ENCODE measurements around the gene CCDC196. TPM values are rescaled to one million over a fixed set of nuclear protein-coding genes. Genes with fewer than 3 reads are reported as not detected.
A peak's percentile ranks its signal among the peaks of the same experiment; 100 is the strongest.

Gene CCDC196
- polyA plus RNA-seq, 2 of the 4 experiments (the other 2 are of a cell fraction): not detected

DNA sequence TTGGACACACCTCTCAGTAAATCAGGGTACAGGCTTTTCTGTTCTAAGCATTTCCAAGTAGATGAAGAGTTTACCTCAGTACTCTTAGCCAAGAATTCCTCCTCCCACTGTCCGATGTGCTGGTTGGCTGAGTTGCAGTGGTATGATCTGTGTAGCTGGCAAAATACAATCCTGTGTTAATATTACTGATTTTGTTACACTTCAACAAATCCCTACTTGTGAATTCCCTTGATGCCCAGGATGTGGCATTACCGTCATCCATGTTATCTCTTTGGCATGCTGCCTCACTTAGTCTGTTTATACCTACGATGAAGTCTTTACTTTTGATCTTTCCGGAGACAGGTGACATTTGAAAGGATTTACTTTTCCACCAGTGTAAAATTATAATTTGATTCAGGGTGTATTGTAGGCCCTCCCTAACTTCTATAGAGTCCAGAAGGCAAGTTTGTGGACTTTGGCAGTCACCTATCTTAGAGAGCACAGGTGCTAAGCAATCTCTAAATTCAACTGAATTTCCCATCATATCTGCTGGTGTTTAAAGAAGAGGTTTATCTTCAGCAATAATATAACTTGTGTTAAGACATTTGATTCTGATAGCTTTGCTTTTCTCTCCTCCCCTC, 10.1 kb downstream of the CCDC196 start:
- FAIRE-seq: no peak
- CTCF ChIA-PET: interaction anchor here (1.3 to 2.7 kb wide), 2 partner anchors 11 to 46 kb away, joined by 3 to 8 read pairs; partner anchors contain the start of gene GPHN
- POLR2A ChIA-PET: interaction anchor here (1.4 to 1.9 kb wide), 2 partner anchors 11 to 12 kb away, joined by 6 to 7 read pairs; partner anchors contain the start of gene GPHN
- peak; percentile 52 to 54; a peak in 4 of 6 replicates for ATAC-seq
- no peaks in the 10 kb centered on the region for H3K4me1 ChIP-seq
- TF ChIP-seq HOXB13 (CRISPR knock-in tag; IDR thresholded peaks at IDR 0.05; ENCODE audit: low read depth) (no peak), MAZ (IDR thresholded peaks at IDR 0.05; ENCODE audit: borderline replicate concordance, low read depth, low read length) (no peak), BHLHE40 (IDR thresholded peaks at IDR 0.05; ENCODE audit: low read depth, low read length) (no peak), CEBPB (IDR thresholded peaks at IDR 0.05) (no peak), RAD21 (conservative IDR thresholded peaks at IDR 0.05 in 1 of 2, IDR thresholded peaks at IDR 0.05 in 1 of 2) (no peak), FOXS1 (CRISPR knock-in tag; IDR thresholded peaks at IDR 0.05) (no peak)
- TF ChIP-seq, protein P1, sequence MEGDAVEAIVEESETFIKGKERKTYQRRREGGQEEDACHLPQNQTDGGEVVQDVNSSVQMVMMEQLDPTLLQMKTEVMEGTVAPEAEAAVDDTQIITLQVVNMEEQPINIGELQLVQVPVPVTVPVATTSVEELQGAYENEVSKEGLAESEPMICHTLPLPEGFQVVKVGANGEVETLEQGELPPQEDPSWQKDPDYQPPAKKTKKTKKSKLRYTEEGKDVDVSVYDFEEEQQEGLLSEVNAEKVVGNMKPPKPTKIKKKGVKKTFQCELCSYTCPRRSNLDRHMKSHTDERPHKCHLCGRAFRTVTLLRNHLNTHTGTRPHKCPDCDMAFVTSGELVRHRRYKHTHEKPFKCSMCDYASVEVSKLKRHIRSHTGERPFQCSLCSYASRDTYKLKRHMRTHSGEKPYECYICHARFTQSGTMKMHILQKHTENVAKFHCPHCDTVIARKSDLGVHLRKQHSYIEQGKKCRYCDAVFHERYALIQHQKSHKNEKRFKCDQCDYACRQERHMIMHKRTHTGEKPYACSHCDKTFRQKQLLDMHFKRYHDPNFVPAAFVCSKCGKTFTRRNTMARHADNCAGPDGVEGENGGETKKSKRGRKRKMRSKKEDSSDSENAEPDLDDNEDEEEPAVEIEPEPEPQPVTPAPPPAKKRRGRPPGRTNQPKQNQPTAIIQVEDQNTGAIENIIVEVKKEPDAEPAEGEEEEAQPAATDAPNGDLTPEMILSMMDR (IDR thresholded peaks at IDR 0.05): no peak
- TF ChIP-seq, protein P2, sequence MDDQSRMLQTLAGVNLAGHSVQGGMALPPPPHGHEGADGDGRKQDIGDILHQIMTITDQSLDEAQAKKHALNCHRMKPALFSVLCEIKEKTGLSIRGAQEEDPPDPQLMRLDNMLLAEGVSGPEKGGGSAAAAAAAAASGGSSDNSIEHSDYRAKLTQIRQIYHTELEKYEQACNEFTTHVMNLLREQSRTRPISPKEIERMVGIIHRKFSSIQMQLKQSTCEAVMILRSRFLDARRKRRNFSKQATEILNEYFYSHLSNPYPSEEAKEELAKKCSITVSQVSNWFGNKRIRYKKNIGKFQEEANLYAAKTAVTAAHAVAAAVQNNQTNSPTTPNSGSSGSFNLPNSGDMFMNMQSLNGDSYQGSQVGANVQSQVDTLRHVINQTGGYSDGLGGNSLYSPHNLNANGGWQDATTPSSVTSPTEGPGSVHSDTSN (IDR thresholded peaks at IDR 0.05): no peak
- TF ChIP-seq, protein P3, sequence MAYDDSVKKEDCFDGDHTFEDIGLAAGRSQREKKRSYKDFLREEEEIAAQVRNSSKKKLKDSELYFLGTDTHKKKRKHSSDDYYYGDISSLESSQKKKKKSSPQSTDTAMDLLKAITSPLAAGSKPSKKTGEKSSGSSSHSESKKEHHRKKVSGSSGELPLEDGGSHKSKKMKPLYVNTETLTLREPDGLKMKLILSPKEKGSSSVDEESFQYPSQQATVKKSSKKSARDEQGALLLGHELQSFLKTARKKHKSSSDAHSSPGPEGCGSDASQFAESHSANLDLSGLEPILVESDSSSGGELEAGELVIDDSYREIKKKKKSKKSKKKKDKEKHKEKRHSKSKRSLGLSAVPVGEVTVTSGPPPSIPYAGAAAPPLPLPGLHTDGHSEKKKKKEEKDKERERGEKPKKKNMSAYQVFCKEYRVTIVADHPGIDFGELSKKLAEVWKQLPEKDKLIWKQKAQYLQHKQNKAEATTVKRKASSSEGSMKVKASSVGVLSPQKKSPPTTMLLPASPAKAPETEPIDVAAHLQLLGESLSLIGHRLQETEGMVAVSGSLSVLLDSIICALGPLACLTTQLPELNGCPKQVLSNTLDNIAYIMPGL (CRISPR knock-in tag; IDR thresholded peaks at IDR 0.05; ENCODE audit: borderline replicate concordance): no peak
- TF ChIP-seq, protein P4, sequence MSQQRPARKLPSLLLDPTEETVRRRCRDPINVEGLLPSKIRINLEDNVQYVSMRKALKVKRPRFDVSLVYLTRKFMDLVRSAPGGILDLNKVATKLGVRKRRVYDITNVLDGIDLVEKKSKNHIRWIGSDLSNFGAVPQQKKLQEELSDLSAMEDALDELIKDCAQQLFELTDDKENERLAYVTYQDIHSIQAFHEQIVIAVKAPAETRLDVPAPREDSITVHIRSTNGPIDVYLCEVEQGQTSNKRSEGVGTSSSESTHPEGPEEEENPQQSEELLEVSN (IDR thresholded peaks at IDR 0.05; ENCODE audit: borderline replicate concordance, low read depth): no peak
- TF ChIP-seq, protein P5, sequence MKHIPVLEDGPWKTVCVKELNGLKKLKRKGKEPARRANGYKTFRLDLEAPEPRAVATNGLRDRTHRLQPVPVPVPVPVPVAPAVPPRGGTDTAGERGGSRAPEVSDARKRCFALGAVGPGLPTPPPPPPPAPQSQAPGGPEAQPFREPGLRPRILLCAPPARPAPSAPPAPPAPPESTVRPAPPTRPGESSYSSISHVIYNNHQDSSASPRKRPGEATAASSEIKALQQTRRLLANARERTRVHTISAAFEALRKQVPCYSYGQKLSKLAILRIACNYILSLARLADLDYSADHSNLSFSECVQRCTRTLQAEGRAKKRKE (CRISPR knock-in tag; IDR thresholded peaks at IDR 0.05; ENCODE audit: low read depth): no peak
- TF ChIP-seq, protein P6, sequence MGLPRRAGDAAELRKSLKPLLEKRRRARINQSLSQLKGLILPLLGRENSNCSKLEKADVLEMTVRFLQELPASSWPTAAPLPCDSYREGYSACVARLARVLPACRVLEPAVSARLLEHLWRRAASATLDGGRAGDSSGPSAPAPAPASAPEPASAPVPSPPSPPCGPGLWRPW (IDR thresholded peaks at IDR 0.05): no peak
- TF ChIP-seq, protein P7, sequence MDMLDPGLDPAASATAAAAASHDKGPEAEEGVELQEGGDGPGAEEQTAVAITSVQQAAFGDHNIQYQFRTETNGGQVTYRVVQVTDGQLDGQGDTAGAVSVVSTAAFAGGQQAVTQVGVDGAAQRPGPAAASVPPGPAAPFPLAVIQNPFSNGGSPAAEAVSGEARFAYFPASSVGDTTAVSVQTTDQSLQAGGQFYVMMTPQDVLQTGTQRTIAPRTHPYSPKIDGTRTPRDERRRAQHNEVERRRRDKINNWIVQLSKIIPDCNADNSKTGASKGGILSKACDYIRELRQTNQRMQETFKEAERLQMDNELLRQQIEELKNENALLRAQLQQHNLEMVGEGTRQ (IDR thresholded peaks at IDR 0.05): no peak
- WGBS (ENCODE audit: missing lambda C conversion rate): 84% methylated on average over 4 of the region's 4 CpGs
- H3K4me3 ChIP-seq: no peak overlapping the region
- peak overlapping the region; percentile 55 for H3K4me2 ChIP-seq
- H3K27ac ChIP-seq: no peak overlapping the region
- no peaks in the 10 kb centered on the region for H3K9me3 ChIP-seq
- no peak for DNase-seq (ENCODE audit: low read depth in 1 of 2, low spot score in 1 of 2)

DNA sequence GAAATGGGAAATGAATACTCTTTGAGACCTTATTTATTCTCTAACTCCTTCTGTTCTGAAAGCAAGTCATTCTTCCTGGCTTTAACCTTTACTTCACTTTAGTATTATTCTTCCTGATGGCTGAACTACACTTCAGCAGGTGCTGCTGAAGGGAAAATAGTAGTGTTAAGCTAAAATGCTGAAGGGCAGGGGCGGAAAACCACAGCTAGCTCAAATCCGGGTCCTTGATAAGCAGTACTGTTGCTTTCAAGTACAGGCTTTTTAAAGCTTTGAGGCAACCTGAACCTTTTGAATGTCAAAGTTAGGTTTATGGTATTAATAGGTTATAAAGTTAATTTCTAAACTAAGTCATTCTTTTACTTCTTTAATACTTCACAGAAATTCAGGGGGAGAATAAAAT, 10.7 kb downstream of the CCDC196 start:
- ATAC-seq: no peak
- Histone ChIP-seq H3K4me1 (no peaks in the 10 kb centered on the region), H3K9me3 (no peaks in the 10 kb centered on the region), H3K4me2 (no peak overlapping the region), H3K27ac (no peak overlapping the region), H3K4me3 (no peak overlapping the region)
- DNase-seq (ENCODE audit: low read depth in 1 of 2, low spot score in 1 of 2): no peak
- TF ChIP-seq FOSL2 (IDR thresholded peaks at IDR 0.05) (no peak), FOSL2 (CRISPR knock-in tag; IDR thresholded peaks at IDR 0.05) (no peak), ZC3H11A (IDR thresholded peaks at IDR 0.05) (no peak), EP300 (IDR thresholded peaks at IDR 0.05) (no peak), HDAC2 (IDR thresholded peaks at IDR 0.05) (no peak), TFCP2L1 (CRISPR knock-in tag; IDR thresholded peaks at IDR 0.05) (no peak), POLR2AphosphoS2 (conservative IDR thresholded peaks at IDR 0.05; ENCODE audit: low read length) (no peak), RFX5 (IDR thresholded peaks at IDR 0.05) (no peak), JUN (IDR thresholded peaks at IDR 0.05) (no peak), RAD21 (conservative IDR thresholded peaks at IDR 0.05 in 1 of 2, IDR thresholded peaks at IDR 0.05 in 1 of 2) (no peak), TP53 (CRISPR knock-in tag; IDR thresholded peaks at IDR 0.05) (no peak), HOXB13 (CRISPR knock-in tag; IDR thresholded peaks at IDR 0.05; ENCODE audit: low read depth) (no peak), FOXS1 (CRISPR knock-in tag; IDR thresholded peaks at IDR 0.05) (no peak)
- 82% methylated on average over 2 of the region's 2 CpGs for WGBS (ENCODE audit: missing lambda C conversion rate)
- CTCF ChIA-PET: interaction anchor here (0.6 to 2.7 kb wide), 3 partner anchors 11 to 616 kb away, joined by 3 to 8 read pairs (median 3); partner anchors contain the start of gene GPHN
- FAIRE-seq: no peak
- POLR2A ChIA-PET: interaction anchor here (1.9 kb wide), 1 partner anchor 11 kb away, joined by 7 read pairs; the partner anchor contains the start of gene GPHN
